LNCAP (cell line): ENCODE measurements around the gene RSF1.

Experiments used
- TF ChIP-seq, protein P1 (sequence below): fragments of 450-650 bp; IDR thresholded peaks from 2 replicates; pipeline ENCODE4 v1.5.1; 2017; ENCODE audit warnings: mild to moderate bottlenecking

Gene RSF1

DNA sequence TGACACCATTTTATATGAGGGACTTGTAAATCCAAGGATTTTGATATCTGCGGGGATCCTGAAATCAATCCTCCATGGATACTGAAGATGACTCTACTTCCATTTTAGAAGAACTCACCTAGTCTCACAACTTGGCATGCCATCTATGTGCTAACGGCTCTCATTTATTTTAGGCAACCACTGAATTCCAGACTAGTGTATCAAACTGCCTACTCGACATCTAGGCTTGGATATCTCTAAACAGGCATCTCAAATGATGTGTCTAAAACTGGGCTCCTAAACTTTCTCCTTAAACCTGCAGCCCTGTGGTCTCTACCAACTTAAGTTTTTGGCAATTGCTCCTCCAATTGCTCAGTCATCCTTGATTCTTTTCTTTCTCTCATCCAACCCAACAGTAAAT is 151.8 kb downstream of the RSF1 start:
- TF ChIP-seq, protein P1, sequence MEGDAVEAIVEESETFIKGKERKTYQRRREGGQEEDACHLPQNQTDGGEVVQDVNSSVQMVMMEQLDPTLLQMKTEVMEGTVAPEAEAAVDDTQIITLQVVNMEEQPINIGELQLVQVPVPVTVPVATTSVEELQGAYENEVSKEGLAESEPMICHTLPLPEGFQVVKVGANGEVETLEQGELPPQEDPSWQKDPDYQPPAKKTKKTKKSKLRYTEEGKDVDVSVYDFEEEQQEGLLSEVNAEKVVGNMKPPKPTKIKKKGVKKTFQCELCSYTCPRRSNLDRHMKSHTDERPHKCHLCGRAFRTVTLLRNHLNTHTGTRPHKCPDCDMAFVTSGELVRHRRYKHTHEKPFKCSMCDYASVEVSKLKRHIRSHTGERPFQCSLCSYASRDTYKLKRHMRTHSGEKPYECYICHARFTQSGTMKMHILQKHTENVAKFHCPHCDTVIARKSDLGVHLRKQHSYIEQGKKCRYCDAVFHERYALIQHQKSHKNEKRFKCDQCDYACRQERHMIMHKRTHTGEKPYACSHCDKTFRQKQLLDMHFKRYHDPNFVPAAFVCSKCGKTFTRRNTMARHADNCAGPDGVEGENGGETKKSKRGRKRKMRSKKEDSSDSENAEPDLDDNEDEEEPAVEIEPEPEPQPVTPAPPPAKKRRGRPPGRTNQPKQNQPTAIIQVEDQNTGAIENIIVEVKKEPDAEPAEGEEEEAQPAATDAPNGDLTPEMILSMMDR: no peak

DNA sequence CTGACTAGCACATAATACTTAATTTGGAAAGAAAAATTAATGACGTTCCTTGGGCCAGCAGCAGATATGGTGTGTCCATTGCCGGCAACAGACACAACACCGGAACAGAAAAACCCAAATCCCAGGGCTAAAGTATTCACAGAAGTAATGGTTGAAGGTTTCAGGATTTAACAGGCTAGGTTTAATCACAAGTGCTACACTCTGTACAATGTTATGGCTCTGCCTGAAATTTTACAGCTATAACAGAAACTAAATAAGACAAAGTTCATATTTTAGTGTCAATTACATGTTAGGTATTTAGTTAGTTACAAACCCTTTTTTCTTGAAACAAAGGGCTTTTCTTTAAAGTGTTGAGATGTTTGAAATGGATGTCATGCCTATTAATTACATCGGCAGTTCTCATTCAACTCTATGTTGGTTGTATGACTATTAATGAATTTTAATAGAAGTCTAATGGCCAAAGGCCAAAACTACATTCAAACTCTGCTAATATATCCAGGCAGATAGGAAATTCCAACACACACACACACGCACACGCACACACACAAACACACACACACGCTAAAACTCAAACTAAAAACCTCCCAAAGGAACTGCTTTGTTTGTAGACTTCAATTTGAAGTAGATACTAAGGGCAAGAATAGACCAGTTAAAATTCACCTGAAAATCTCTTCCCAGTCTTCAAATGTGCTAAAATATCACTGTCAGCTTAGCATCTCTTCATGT is 155.1 kb downstream of the RSF1 start:
- TF ChIP-seq, protein P1: no peak

DNA sequence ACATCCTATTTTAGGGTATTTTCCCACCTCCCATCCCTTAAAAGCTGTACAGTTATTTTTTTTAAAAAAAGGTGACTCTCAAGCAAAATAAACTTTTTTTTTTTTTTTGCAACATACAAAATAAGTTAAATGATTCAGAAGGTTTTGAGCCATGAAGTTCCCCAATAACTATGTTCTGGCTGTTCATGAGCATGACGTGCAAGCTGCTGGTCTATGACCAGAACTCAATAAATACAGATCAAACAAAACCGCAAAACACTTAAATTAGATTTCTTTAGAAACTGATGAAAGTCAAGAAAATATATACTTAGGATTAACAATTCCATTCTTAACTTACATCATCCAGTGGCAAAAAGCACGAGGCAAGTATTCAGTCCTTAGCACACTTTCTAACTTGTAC is 158.9 kb downstream of the RSF1 start:
- TF ChIP-seq, protein P1: no peak

DNA sequence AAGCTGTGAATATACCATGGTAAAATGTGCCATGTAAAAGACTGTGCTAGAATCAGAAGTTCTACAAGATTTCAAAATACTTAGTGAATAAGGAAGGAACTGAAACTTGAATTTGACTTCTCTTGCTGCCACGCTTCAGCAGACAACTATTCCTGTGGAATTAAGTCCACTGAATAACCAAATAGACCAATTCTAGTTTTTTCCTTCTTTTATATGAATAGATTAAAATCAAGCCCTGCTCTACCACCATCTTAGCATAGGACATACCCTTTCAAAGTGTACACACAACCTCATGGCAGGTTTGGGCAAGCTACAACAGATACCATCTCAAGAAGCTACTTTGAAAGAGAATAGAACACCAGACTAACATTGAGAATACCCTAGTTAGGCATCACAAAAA is 159.6 kb downstream of the RSF1 start:
- TF ChIP-seq, protein P1: no peak

DNA sequence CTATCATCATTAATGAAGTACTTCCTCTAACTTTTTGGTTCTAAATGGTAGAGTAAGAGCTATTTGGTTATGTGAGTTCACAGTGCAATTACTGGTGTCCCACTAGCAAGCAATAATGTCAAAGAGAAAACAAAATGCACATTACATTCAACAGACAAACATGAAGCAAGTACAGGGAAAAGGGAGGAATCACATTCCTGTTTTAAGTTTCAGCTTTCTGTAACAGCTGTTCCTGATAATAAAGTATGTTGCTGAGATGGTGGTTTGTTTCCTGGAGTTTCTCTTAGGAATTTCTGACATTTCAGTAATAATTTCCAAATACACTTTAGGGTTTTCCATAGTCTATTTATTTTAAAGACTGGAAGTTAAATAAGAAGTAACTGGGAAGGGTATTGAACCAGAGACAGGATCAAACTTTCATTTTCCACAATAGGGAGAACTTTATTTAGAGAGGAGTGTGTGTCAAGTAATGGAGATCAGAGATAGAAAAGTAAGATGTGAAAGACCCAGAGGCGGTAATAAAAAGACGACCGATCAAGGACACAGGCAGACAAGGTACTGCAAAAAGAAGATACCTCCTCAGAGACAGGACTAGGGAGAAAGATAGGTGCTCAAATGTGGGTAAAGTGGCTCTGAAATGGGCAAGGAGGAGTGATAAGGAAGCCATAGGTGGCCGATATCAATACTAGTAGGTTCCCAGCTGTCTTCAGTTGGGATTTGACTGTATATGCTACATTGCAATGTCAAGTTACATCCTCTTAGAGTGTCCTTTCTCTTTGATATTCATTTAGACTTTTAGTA is 162.1 kb downstream of the RSF1 start:
- TF ChIP-seq, protein P1: no peak

DNA sequence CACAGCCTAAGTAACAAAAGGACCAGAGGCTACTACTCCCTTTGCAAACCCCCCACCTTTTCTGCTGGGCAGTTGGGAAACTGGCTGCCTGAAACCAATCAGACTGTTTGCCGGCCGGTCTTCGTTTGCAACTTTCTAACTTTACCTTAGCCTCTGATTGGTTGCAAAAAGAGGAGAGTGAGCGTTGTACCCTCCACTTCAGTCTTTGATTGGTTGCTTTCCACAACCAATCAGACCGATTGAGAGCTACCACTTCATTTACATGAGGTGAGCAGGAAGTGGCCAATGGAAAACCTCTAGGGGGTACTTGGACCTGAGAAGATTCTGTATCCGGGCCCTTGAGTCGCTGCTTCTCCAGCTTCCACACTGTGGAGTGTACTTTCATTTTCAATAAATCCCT is 164.2 kb downstream of the RSF1 start:
- TF ChIP-seq, protein P1: no peak

DNA sequence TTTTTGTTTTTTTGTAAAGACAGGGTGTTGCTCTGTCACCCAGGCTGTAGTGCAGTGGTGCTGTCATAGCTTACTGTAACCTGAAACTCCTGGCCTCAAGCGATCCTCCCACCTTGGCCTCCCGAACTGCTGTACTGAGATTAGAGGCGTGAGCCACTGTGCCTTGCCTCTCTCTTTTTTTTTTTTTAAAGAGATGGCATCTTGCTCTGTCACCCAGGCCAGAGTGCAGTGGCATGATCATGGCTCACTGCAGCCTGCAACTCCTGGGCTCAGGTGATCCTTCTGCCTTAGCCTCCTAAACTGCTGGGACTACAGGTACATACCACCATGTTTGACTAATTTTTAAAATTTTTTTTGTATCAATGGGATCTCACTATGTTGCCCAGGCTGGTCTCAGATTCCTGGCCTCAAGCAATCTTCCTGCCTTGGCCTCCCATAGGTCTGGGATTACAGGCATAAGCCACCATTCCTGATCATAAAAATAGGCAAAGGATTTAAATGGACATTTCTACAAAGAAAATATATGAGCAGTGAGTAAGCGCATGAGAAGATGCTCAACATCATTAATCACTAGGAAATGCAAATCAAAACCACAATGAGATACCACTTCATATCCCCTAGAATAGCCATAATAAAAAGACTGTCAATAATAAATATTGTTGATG is 165.6 kb downstream of the RSF1 start:
- TF ChIP-seq, protein P1: no peak
